ENCODE results near the gene LRRC47. TPM values are rescaled to one million over a fixed set of nuclear protein-coding genes. Genes with fewer than 3 reads are reported as not detected.

Gene LRRC47
- polyA plus RNA-seq, 1 of the 3 experiments (the other 2 are of a cell fraction): 34.6 TPM

DNA sequence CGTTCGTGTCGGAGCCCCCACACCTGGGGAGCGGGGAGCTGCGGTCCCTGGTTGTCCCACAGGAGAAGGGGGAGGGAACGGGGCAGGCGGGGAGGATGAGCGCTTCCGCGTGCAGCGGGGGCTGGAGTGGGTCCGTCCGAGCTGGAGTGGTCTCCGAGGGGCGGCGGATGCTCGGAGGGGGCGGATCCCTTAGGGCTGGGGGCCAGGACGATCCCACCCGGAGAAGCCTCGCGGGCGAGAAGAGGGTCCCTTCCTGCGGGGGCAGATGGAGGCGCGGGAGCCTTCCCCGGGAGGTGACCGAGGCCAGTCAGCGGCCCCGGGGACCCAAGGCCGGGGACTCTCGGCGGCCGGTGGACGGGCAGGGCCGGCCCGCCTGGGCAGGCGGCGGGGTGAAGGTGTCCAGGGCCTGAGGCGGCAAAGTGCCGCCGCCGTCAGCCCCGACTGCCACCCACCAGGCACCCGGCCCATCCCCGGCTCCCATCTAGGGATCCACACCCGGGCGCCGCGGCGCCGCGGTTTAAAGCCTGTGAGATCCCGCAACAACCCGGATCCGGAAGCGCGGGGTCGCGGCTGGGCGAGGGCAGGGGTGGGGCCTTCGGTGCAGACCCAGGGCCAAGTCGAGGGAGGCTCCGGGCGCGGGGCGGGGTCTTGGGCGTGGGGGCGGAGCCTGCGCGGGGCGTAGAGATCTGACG lies 49.3 kb downstream of the LRRC47 start:
- POLR2A ChIA-PET: no interaction called here
- Histone ChIP-seq H3K9me3 (no peaks in the 10 kb centered on the region), H4K20me1 (ENCODE audit: insufficient read depth) (no peaks in the 10 kb centered on the region), H3F3A (replicated peaks; ENCODE audit: insufficient read depth) (peaks cover 10% of the 10 kb centered on the region), H2AFZ (ENCODE audit: low read depth) (peak overlapping the region; percentile 87), H3K4me2 (peak overlapping the region; percentile 75), H3K36me3 (replicated peaks in 1 of 2; ENCODE audit: control insufficient read depth in 1 of 2, insufficient read depth in 2 of 2, low read length in 1 of 2) (peaks cover 0 to 13% of the 10 kb centered on the region in 2 experiments), H3K79me2 (ENCODE audit: insufficient read depth) (peaks cover 4% of the 10 kb centered on the region; the same call in 1 of the 2 replicates), H3K4me3 (ENCODE audit: low read depth in 2 of 2, low read length in 1 of 2) (peak overlapping the region; percentile 56 to 79), H3K27me3 (ENCODE audit: insufficient read depth) (no peaks in the 10 kb centered on the region), H3K9ac (peak overlapping the region; percentile 49; the same call in 1 of the 2 replicates), H3K4me1 (ENCODE audit: control insufficient read depth in 1 of 2, insufficient read depth in 2 of 2, low read depth in 1 of 2, low read length in 1 of 2) (peaks cover 0 to 28% of the 10 kb centered on the region in 2 experiments; a peak in 1 of 4 replicates), H3K9me2 (no peaks in the 10 kb centered on the region), H3K27ac (ENCODE audit: low read depth in 2 of 2, low read length in 1 of 2) (peak overlapping the region in 1 of 2 experiments; percentile 22; a peak in 1 of 4 replicates)
- no CpG with 5 or more reads among the region's 73 CpGs for WGBS (ENCODE audit: low lambda C conversion rate)
- peak; percentile 100 for DNase-seq
- CTCF ChIA-PET: interaction anchor here (1.0 to 1.5 kb wide), 4 partner anchors 19 to 23 kb away, joined by 3 to 7 read pairs (median 4); no protein-coding TSS in a partner anchor
- TF ChIP-seq CHD2 (IDR thresholded peaks at IDR 0.05; ENCODE audit: low read length, partially characterized antibody) (peak; percentile 84), RCOR1 (IDR thresholded peaks at IDR 0.05; ENCODE audit: low read length) (no peak), MXI1 (IDR thresholded peaks at IDR 0.05; ENCODE audit: low read depth, low read length) (peak; percentile 51; the same call in 1 of the 2 replicates), GATA2 (CRISPR knock-in tag; IDR thresholded peaks at IDR 0.05) (no peak), RFX5 (IDR thresholded peaks at IDR 0.05; ENCODE audit: low read length) (no peak), GABPA (IDR thresholded peaks at IDR 0.05; ENCODE audit: low read depth) (peak; percentile 86), EZH2phosphoT487 (IDR thresholded peaks at IDR 0.05; ENCODE audit: borderline replicate concordance, low read depth) (no peak), RXRA (IDR thresholded peaks at IDR 0.05; ENCODE audit: borderline replicate concordance, low read depth) (no peak), SIN3A (IDR thresholded peaks at IDR 0.05; ENCODE audit: borderline replicate concordance, low read depth, low read length) (peak; percentile 80), POLR2AphosphoS5 (IDR thresholded peaks at IDR 0.05; ENCODE audit: low read depth, low read length) (peak; percentile 76), TAF1 (IDR thresholded peaks at IDR 0.05; ENCODE audit: borderline replicate concordance, low read depth, low read length) (peak; percentile 70; the same call in 1 of the 2 replicates), NRF1 (IDR thresholded peaks at IDR 0.05; ENCODE audit: low read depth, low read length) (0 out of 2 replicates have a peak, but pooled peaks have one; percentile 50), ELF1 (IDR thresholded peaks at IDR 0.05) (0 out of 2 replicates have a peak, but pooled peaks have one; percentile 18)
- TF ChIP-seq, protein P1, sequence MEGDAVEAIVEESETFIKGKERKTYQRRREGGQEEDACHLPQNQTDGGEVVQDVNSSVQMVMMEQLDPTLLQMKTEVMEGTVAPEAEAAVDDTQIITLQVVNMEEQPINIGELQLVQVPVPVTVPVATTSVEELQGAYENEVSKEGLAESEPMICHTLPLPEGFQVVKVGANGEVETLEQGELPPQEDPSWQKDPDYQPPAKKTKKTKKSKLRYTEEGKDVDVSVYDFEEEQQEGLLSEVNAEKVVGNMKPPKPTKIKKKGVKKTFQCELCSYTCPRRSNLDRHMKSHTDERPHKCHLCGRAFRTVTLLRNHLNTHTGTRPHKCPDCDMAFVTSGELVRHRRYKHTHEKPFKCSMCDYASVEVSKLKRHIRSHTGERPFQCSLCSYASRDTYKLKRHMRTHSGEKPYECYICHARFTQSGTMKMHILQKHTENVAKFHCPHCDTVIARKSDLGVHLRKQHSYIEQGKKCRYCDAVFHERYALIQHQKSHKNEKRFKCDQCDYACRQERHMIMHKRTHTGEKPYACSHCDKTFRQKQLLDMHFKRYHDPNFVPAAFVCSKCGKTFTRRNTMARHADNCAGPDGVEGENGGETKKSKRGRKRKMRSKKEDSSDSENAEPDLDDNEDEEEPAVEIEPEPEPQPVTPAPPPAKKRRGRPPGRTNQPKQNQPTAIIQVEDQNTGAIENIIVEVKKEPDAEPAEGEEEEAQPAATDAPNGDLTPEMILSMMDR (IDR thresholded peaks at IDR 0.05): no peak
- TF ChIP-seq, protein P2, sequence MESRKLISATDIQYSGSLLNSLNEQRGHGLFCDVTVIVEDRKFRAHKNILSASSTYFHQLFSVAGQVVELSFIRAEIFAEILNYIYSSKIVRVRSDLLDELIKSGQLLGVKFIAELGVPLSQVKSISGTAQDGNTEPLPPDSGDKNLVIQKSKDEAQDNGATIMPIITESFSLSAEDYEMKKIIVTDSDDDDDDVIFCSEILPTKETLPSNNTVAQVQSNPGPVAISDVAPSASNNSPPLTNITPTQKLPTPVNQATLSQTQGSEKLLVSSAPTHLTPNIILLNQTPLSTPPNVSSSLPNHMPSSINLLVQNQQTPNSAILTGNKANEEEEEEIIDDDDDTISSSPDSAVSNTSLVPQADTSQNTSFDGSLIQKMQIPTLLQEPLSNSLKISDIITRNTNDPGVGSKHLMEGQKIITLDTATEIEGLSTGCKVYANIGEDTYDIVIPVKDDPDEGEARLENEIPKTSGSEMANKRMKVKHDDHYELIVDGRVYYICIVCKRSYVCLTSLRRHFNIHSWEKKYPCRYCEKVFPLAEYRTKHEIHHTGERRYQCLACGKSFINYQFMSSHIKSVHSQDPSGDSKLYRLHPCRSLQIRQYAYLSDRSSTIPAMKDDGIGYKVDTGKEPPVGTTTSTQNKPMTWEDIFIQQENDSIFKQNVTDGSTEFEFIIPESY (IDR thresholded peaks at IDR 0.05; ENCODE audit: borderline replicate concordance, low read depth): peak; percentile 81; the same call in 1 of the 2 replicates

Data from SK-N-SH (cell line).